Measurements from ENCODE around the gene DGLUCY. TPM values are rescaled to one million over a fixed set of nuclear protein-coding genes. Genes with fewer than 3 reads are reported as not detected.
"Not testable (repeated sequence)": the region's sequence is repeated elsewhere in the genome, so short reads cannot be mapped to it uniquely, and the experiment has no call there.

The DGLUCY gene
- total RNA-seq, 1 experiment from 2014 or later: 26.7 TPM

GRCh38 chr14:91243074-91243471 is 129.2 kb downstream of the DGLUCY start:
- TF ChIP-seq EZH2 (IDR thresholded peaks at IDR 0.05; ENCODE audit: borderline replicate concordance, low read depth, low read length, poor library complexity, severe bottlenecking) (no peak), CTCF (conservative IDR thresholded peaks at IDR 0.05; ENCODE audit: low read depth, low read length) (no peak)
- Histone ChIP-seq H3K36me3 (ENCODE audit: insufficient read depth, low read length, poor library complexity, severe bottlenecking) (no peaks in the 10 kb centered on the region), H3K9me3 (ENCODE audit: low read depth, low read length, poor library complexity, severe bottlenecking) (no peaks in the 10 kb centered on the region), H3K27ac (ENCODE audit: low read depth, low read length, poor library complexity, severe bottlenecking) (no peak overlapping the region), H3K4me3 (ENCODE audit: low read depth, low read length, poor library complexity, severe bottlenecking) (no peak overlapping the region), H3K4me1 (ENCODE audit: insufficient read depth, low read length, poor library complexity, severe bottlenecking) (peaks cover 18% of the 10 kb centered on the region), H3K27me3 (replicated peaks; ENCODE audit: insufficient read depth, low read depth, low read length, poor library complexity) (no peaks in the 10 kb centered on the region)
- intact Hi-C loops (cut with micrococcal nuclease; ENCODE audit: unreplicated experiment): no loop called here
- DNase-seq (ENCODE audit: low spot score): no peak
- POLR2A ChIA-PET (ENCODE audit: low non-redundant PET): no interaction called here
- BruUV-seq (replicated peaks): no TSS peak
- CTCF ChIA-PET: interaction anchor here (0.9 kb wide), 1 partner anchor 66 kb away, joined by 3 read pairs; no protein-coding TSS in a partner anchor

GRCh38 chr14:91244501-91244901 is 130.6 kb downstream of the DGLUCY start, which contains the start of gene GPR68:
Gene GPR68, minus strand, starts transcription at chr14:91244704. Its CDS starts 9,654 bp downstream, at chr14:91235050.
- no peaks in the 10 kb centered on the region for H3K36me3 ChIP-seq (ENCODE audit: insufficient read depth, low read length, poor library complexity, severe bottlenecking)
- no peaks in the 10 kb centered on the region for H3K27me3 ChIP-seq (replicated peaks; ENCODE audit: insufficient read depth, low read depth, low read length, poor library complexity)
- DNase-seq (ENCODE audit: low spot score): no peak
- no TSS peak for BruUV-seq (replicated peaks)
- no peak within 1 kb of the TSS for H3K27ac ChIP-seq (ENCODE audit: low read depth, low read length, poor library complexity, severe bottlenecking)
- H3K9me3 ChIP-seq (ENCODE audit: low read depth, low read length, poor library complexity, severe bottlenecking): no peaks in the 10 kb centered on the region
- intact Hi-C loops (cut with micrococcal nuclease; ENCODE audit: unreplicated experiment): no loop called here
- TF ChIP-seq CTCF (conservative IDR thresholded peaks at IDR 0.05; ENCODE audit: low read depth, low read length) (no peak), EZH2 (IDR thresholded peaks at IDR 0.05; ENCODE audit: borderline replicate concordance, low read depth, low read length, poor library complexity, severe bottlenecking) (no peak)
- ChIA-PET CTCF (no interaction called here), POLR2A (ENCODE audit: low non-redundant PET) (no interaction called here)
- H3K4me3 ChIP-seq (ENCODE audit: low read depth, low read length, poor library complexity, severe bottlenecking): no peak within 1 kb of the TSS
- H3K4me1 ChIP-seq (ENCODE audit: insufficient read depth, low read length, poor library complexity, severe bottlenecking): peaks cover 18% of the 10 kb centered on the region

GRCh38 chr14:91245029-91245428 is 131.2 kb downstream of the DGLUCY start:
- ChIA-PET CTCF (no interaction called here), POLR2A (ENCODE audit: low non-redundant PET) (no interaction called here)
- intact Hi-C loops (cut with micrococcal nuclease; ENCODE audit: unreplicated experiment): no loop called here
- H3K27me3 ChIP-seq (replicated peaks; ENCODE audit: insufficient read depth, low read depth, low read length, poor library complexity): no peaks in the 10 kb centered on the region
- no peak overlapping the region for H3K4me3 ChIP-seq (ENCODE audit: low read depth, low read length, poor library complexity, severe bottlenecking)
- H3K27ac ChIP-seq (ENCODE audit: low read depth, low read length, poor library complexity, severe bottlenecking): no peak overlapping the region
- no peak for TF ChIP-seq EZH2 (IDR thresholded peaks at IDR 0.05; ENCODE audit: borderline replicate concordance, low read depth, low read length, poor library complexity, severe bottlenecking)
- TF ChIP-seq CTCF (conservative IDR thresholded peaks at IDR 0.05; ENCODE audit: low read depth, low read length): no peak
- H3K36me3 ChIP-seq (ENCODE audit: insufficient read depth, low read length, poor library complexity, severe bottlenecking): no peaks in the 10 kb centered on the region
- peaks cover 18% of the 10 kb centered on the region for H3K4me1 ChIP-seq (ENCODE audit: insufficient read depth, low read length, poor library complexity, severe bottlenecking)
- no TSS peak for BruUV-seq (replicated peaks)
- no peaks in the 10 kb centered on the region for H3K9me3 ChIP-seq (ENCODE audit: low read depth, low read length, poor library complexity, severe bottlenecking)
- DNase-seq (ENCODE audit: low spot score): no peak

GRCh38 chr14:91245616-91246015 is 131.7 kb downstream of the DGLUCY start:
- H3K9me3 ChIP-seq (ENCODE audit: low read depth, low read length, poor library complexity, severe bottlenecking); POLR2A ChIA-PET (ENCODE audit: low non-redundant PET); H3K36me3 ChIP-seq (ENCODE audit: insufficient read depth, low read length, poor library complexity, severe bottlenecking); DNase-seq (ENCODE audit: low spot score); CTCF ChIA-PET; H3K4me3 ChIP-seq (ENCODE audit: low read depth, low read length, poor library complexity, severe bottlenecking); intact Hi-C loops (cut with micrococcal nuclease; ENCODE audit: unreplicated experiment); H3K27ac ChIP-seq (ENCODE audit: low read depth, low read length, poor library complexity, severe bottlenecking); H3K27me3 ChIP-seq (replicated peaks; ENCODE audit: insufficient read depth, low read depth, low read length, poor library complexity); BruUV-seq (replicated peaks): not testable (repeated sequence)
- peaks cover 21% of the 10 kb centered on the region for H3K4me1 ChIP-seq (ENCODE audit: insufficient read depth, low read length, poor library complexity, severe bottlenecking)
